GM21528 (cell line): ENCODE results near the gene RBBP8.

Experiments
- ATAC-seq: cut with Tn5 transposase; IDR thresholded peaks from one replicate; pipeline ENCODE4 v1.9.1; 2021; ENCODE audit warnings: mild to moderate bottlenecking, moderate library complexity; ENCODE audit not compliant: unreplicated experiment, low FRiP score

Gene RBBP8

DNA sequence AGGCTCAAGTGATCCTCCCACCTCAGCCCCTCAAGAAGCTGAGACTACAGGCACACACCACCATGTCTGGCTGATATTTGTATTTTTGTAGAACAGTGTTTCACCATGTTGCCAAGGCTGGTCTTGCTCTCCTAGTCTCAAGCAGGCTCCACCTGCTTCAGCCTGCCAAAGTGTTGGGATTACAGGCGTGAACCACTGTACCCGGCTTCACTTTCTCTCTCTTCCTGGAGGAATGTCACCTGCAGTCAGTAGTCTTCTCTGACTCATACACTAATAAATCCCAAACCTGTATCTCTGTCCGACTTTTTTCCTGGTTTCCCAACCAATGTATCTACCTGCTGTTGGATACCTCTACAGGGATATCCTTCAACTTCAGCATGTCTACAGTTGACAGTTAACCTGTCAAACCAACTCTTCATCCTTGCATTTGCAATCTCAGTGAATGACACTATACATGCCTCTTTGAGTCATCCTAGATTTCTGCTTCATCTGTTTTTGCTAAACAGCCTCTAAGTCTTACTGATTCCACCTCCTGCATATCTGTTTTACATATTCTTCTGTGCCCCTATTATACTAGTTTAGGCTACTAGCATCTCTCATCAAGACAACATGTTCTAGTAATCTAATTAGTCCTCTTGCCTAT, 54.5 kb downstream of the RBBP8 start:
- no peak for ATAC-seq

- ATAC-seq: no peak
These were observed 55.1 kb downstream of the RBBP8 start for GRCh38 chr18:22988208-22988607.

DNA sequence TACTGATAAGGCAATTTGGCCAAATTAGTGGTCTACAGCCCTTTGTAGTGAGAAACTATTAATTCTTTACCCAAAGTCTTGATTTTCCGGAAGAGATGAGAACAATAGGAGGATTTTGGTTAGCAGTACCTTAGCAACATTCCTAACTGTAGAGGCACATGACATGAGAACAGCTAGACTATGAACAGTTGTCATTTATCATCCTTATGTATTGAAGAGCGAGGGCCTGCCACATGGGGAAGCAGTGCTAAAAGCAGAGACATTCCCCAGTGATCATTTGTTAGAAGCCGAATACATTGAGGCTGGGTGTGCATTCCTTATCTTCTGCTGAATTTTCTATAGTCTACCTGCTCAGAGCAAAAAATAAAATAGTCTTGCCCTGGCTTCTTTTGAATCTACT, 65.2 kb downstream of the RBBP8 start:
- ATAC-seq: no peak

DNA sequence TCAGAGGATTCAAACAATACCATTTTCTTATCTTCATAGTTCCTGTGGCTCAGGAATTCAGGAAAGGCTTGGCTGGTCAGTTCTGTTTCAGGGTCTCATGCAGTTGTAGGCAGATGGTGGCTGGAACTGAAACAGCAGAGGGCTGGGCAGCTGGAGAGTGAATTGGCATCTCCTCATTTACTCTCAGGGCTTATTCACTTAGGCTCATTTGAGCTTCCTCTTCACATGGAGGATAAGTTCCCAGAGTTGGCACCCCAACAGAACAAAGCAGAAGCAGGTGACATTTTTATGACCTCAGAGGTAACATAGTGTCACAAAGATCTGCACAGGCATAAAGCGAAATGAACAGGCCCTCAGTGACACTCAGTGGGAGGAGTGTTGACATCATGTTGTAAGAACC, 66.1 kb downstream of the RBBP8 start:
- no peak for ATAC-seq

- no peak for ATAC-seq
These were observed 66.5 kb downstream of the RBBP8 start for GRCh38 chr18:22999647-23000046.

GRCh38 chr18:23003289-23003688, 70.2 kb downstream of the RBBP8 start:
- no peak for ATAC-seq

DNA sequence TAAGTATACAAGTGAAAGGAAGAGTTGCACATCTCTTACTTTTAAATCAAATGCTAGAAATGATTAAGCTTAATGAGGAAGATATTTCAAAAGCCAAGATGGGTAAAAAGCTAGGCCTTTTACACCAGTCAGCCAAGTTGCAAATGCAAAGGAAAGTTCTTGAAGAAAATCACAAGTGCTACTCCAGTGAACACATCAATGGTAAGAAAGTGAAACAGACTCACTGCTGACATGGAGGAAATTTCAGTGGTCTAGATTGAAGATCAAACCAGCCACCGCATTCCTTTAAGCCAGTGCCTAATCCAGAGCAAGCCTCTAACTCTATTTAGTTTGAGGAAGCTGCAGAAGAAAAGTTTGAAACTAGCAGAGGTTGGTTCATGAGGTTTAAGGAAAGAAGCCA, 79.1 kb downstream of the RBBP8 start:
- no peak for ATAC-seq

DNA sequence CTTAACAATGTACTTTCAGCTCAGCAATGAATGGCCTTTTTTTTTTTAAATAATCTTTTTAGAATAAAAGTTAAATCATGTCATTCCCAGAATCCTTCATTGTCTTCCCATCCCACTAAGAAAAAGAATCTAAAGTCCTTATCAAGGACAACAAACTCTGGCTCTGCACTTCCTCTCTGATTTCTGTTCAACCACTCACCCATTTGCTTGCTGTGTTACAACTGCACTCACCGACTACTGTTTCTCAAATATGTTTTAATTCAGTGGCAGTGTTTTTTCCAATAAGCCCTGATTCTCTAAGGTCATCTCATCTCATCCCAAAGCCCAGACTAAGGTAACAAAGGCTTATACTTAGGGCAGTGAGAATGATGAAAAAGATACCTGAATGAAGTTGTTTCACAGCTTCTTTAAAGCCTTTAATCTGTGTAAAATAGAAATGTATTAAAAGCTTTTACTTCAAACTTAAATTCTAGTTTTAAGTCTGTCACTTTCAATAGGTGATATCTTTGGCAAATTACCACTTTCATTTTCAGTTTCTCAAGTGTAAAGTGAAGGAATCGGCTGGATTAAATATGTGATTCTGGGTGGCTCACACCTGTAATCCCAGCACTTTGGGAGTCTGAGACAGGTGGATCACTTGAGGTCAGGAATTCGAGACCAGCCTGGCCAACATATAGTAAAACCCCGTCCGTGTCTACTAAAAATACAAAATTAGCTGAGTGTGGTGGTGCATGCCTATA, 87.6 kb downstream of the RBBP8 start:
- no peak for ATAC-seq

- ATAC-seq: no peak
These were observed 88.5 kb downstream of the RBBP8 start for GRCh38 chr18:23021623-23022022.

DNA sequence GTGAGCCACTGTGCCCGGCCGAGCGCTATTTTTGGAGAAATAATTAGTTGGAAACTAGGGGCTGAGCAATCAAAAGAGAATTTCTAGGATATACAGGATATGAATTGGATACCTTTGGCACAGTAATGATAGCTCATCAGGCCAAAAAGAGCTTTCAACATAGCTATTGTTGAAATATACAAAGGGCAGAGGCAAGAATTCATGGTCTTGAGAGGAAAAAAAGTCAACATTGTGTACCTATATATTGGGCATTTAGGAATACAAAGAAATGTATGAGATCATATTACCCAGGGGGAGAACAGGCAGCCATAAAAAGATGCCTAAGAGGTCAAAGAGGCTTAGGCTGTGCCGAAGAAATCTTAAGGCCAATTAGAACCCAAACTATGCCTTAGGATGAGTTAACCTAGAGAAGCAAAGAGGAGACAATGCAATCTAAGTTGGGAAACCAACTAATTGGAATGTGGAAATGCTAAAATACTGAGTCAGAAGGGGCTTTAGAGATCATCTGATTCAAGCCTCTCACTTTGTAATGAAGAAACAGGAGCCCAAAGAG, 99.0 kb downstream of the RBBP8 start:
- no peak for ATAC-seq

GRCh38 chr18:23033056-23033455, 99.9 kb downstream of the RBBP8 start:
- no peak for ATAC-seq

- ATAC-seq: no peak
These were observed 103.6 kb downstream of the RBBP8 start for GRCh38 chr18:23036660-23037201.

DNA sequence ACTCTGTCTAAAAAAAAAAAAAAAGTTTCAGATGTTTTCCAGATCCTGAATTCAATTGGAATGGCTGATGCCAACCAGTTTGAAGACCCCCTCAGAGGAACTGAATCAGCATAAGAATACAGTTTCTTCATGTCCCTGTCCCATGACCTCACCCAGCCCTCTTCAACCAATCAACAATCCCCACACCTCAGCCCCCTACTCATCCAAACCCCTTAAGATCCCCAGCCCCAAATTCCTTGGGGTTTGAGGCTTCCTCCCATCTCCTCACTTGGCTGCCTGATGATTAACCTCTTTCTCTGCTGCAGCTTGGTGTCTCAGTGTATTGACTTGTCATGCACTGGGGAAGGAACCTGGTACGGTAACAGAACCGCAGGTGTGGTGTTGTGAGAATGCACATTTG, 104.5 kb downstream of the RBBP8 start:
- ATAC-seq: no peak

DNA sequence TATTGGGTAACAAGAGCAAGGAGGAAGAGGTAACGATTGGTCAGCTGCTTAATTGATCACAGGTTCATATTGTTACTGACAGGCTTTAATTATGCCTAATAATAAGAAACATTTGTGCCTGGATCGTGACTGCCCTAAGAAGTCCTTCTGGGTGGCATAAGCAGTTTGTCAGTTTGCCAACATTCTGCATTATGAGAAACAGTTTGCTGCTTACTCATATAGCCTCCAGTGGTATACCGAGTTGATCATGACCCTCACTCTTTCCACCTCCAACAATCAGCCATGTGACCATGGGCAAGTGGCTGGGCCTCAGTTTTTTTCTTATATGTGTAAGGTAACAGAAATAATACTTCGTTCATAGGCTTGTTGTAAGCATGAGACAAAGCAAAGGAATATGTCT, 105.6 kb downstream of the RBBP8 start:
- ATAC-seq: no peak

GRCh38 chr18:23042133-23042532, 109.0 kb downstream of the RBBP8 start:
- no peak for ATAC-seq

DNA sequence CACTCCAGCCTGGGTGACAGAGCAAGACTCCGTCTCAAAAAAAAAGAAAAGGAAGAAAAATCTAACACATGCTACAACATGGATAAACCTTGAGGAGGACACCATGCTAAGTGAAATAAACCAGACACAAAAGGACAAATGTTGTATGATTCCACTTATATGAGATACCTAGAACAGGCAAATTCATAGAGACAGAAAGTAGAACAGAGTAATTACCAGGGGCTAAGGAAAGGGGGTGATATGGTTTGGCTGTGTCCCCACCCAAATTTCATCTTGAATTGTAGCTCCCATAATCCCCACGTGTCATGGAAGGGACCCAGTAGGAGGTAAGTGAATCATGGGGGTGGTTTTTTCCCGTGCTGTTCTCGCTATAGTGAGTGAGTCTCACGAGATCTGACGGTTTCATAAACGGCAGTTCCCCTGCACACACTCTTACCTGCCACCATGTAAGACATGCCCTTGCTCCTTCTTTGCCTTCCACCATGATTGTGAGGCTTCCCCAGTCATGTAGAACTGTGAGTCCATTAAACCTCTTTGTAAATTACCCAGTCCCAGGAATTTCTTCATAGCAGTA, 110.8 kb downstream of the RBBP8 start:
- no peak for ATAC-seq

DNA sequence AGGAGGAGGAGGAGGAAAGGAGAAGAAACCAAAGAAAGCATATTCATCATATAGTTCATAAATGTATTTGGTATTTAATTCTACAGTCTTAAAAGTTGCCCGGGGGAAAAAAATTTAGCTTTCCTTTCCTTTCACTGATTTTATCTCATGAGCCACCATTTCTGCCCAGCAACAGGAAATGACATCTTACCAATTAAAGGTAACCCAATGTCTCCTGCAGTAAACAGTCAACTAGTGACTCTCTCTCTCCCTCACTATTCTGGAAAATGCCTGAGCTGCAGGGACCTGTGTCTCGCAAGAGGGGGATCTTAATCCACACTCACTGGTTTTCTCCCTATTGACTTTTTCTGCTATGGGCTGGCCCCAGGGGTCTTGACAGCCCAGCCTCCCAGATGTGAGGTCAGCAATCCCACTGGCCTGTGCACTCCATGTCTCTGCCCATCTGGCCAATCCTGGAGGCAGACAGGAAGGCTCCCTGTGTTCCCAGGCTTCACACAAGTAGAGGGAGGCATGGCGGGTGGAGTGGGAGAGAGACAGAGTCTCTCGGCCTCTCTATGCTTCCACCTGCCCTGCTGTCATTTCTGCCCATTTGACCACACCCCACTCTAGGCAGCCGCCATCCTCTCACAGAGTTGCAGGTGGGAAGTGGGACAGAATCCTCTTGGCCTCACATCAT, 116.7 kb downstream of the RBBP8 start:
- no peak for ATAC-seq

DNA sequence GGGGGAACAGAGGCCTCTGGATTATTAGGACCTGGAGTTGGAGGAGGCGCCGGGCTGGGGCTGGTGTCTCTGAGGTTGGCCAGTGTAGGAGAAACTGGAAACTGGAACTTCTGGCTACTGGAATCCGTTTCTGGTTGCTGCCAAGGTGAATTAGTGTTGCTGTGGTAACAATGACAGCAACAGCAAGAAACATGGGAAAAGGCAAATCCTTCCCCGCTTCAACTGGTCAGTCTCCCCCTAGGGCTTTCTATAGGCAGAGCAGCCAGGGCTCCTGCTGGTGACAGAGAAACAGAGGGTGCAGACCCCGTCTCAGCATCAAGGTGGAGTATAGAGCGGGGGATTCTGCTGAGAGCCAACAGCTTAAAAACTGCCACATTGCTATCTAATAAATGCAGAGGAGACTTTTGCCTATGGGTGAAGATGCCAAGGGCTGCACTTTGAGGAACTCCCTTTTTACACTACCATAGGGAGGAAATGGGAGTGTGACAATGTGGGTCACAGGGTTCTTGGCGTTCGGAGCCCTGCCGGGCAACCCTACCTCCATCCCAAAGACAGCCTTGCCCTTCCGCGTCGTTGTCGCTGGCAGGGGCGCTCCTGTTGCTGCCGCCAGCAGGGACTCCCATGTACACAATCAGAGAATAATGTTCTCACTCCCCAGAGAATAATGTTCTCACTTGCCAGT, 120.8 kb downstream of the RBBP8 start:
- no peak for ATAC-seq

DNA sequence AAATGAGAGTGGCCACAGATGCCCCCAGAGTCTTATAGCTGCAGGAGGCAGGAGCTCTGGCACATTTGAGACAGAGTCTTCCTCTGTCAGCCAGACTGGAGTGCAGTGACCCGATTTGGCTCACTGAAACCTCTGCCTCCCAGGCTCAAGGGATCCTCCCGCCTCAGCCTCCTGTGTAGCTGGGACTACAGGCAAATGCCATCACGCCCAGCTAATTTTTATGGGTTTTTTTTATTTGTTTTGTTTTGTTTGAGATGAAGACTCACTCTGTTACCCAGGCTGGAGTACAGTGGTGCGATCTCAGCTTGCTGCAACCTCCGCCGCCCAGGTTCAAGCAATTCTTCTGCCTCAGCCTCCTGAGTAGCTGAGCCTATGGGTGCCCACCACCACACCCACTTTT, 121.4 kb downstream of the RBBP8 start:
- no peak for ATAC-seq

DNA sequence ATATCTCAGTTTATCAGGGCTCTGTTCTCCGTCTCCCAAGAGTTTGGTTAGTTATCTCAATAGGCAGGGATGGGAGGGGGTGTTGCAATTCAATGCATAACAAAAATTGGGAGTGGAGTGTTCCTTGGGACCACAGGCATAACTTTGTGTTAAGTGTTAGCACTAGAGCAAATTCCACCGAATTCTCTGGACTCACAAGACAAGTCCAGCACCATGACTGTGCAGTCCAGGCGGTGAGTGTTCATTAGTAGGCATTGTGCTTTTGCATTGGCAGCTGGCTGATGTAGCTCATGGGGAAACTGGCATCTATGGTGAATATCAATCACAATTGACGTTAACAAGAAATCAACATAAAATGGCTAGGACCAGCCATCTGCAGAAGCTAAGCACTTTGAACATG, 123.2 kb downstream of the RBBP8 start:
- no peak for ATAC-seq
